ENCODE measurements around the gene NAT16.
A peak's percentile ranks its signal among the peaks of the same experiment; 100 is the strongest.
"Not testable (repeated sequence)": the region's sequence is repeated elsewhere in the genome, so short reads cannot be mapped to it uniquely, and the experiment has no call there.

The NAT16 gene

GRCh38 chr7:101180130-101180755, at the start of gene NAT16:
Gene NAT16 (minus strand): TSS chr7:101180293. CDS start chr7:101174807, 5,486 bp downstream.
- no peak for DNase-seq

GRCh38 chr7:101226721-101227120, 46.6 kb upstream of the NAT16 start:
- no peak for DNase-seq

- no peak for DNase-seq
These were observed 45.6 kb upstream of the NAT16 start for GRCh38 chr7:101225650-101226049.

GRCh38 chr7:101223528-101223927, 43.4 kb upstream of the NAT16 start:
- no peak for DNase-seq

GRCh38 chr7:101222275-101222830, 42.3 kb upstream of the NAT16 start:
- DNase-seq: no peak

GRCh38 chr7:101220295-101220694, 40.2 kb upstream of the NAT16 start:
- no peak for DNase-seq

GRCh38 chr7:101218236-101219125, 38.4 kb upstream of the NAT16 start:
- DNase-seq: no peak

- peak; percentile 99 for DNase-seq
These were observed 37.5 kb upstream of the NAT16 start, which contains the start of the genes PLOD3 and ZNHIT1 for GRCh38 chr7:101217388-101218235. Gene PLOD3 (minus strand): TSS chr7:101217581. CDS start chr7:101217274, 307 bp downstream. Gene ZNHIT1 (plus strand): TSS chr7:101218165. CDS start chr7:101218196, 31 bp downstream.

- DNase-seq: no peak
These were observed 36.8 kb upstream of the NAT16 start for GRCh38 chr7:101216860-101217387.

GRCh38 chr7:101216001-101216859, 36.1 kb upstream of the NAT16 start:
- DNase-seq: no peak

- no peak for DNase-seq
These were observed 31.9 kb upstream of the NAT16 start for GRCh38 chr7:101212014-101212413.

GRCh38 chr7:101211501-101211900, 31.4 kb upstream of the NAT16 start:
- no peak for DNase-seq

- no peak for DNase-seq
These were observed 30.1 kb upstream of the NAT16 start for GRCh38 chr7:101210143-101210542.

- no peak for DNase-seq
These were observed 28.7 kb upstream of the NAT16 start for GRCh38 chr7:101208794-101209193.

GRCh38 chr7:101207459-101207858, 27.4 kb upstream of the NAT16 start:
- no peak for DNase-seq

GRCh38 chr7:101206665-101207042, 26.6 kb upstream of the NAT16 start:
- DNase-seq: no peak

GRCh38 chr7:101205901-101206664, 26.0 kb upstream of the NAT16 start:
- DNase-seq: no peak

- not testable (repeated sequence) for DNase-seq
These were observed 23.9 kb upstream of the NAT16 start for GRCh38 chr7:101203740-101204738.

GRCh38 chr7:101202603-101202918, 22.5 kb upstream of the NAT16 start:
- DNase-seq: no peak
